ENCODE measurements around the gene ELL. TPM values are rescaled to one million over a fixed set of nuclear protein-coding genes. Genes with fewer than 3 reads are reported as not detected.

The ELL gene
- total RNA-seq: 10 to 100 TPM; 16.2 to 72.2 (median 18.0) TPM

DNA sequence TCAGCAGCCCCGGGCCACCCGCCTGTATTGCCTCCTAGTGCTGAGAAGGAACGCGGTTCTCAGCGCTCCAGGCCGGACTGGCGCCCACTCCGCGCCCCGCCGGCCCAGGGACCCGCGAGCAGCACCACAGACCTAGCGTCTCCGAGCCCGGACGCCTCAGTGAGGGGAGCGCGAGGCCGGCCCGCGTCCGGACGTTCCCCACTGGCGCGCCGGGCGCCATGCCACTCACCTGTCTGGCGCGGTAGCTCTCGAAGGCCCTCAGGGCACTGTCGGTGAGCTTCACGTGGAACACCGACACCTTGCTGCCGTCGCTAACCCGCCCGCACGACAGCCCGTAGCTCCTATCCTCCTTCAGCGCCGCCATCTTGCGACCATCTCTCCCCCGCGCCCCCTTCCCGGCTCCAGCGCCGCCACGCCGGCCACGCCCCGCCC lies at the start of gene ELL:
Gene ELL (minus strand): TSS at position 379 of the 432 bp plus-strand sequence. CDS start 15 bp downstream, at position 364.
- H3K27ac ChIP-seq: peak within 1 kb of the TSS; percentile 97 to 100 (median 98)
- no peak for TF ChIP-seq EP300 (IDR thresholded peaks at IDR 0.05; ENCODE audit: low read depth)
- TF ChIP-seq POLR2A (IDR thresholded peaks at IDR 0.05): peak; percentile 97
- peak; percentile 96 to 98 (median 97) for TF ChIP-seq POLR2AphosphoS5 (IDR thresholded peaks at IDR 0.05)
- TF ChIP-seq, protein P1, sequence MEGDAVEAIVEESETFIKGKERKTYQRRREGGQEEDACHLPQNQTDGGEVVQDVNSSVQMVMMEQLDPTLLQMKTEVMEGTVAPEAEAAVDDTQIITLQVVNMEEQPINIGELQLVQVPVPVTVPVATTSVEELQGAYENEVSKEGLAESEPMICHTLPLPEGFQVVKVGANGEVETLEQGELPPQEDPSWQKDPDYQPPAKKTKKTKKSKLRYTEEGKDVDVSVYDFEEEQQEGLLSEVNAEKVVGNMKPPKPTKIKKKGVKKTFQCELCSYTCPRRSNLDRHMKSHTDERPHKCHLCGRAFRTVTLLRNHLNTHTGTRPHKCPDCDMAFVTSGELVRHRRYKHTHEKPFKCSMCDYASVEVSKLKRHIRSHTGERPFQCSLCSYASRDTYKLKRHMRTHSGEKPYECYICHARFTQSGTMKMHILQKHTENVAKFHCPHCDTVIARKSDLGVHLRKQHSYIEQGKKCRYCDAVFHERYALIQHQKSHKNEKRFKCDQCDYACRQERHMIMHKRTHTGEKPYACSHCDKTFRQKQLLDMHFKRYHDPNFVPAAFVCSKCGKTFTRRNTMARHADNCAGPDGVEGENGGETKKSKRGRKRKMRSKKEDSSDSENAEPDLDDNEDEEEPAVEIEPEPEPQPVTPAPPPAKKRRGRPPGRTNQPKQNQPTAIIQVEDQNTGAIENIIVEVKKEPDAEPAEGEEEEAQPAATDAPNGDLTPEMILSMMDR (IDR thresholded peaks at IDR 0.05): no peak
- peak within 1 kb of the TSS; percentile 66 to 99 (median 89) for H3K4me3 ChIP-seq
- H3K36me3 ChIP-seq: no peaks in the 10 kb centered on the region
- intact Hi-C loops (cut with DNase I; ENCODE audit: low total_unique reads) (no loop called here), in situ Hi-C loops (cut with MboI; ENCODE audit: low pct_ligation_motif_present in 1 of 4, low pct_unique_long_range_greater_than_20kb in 1 of 4, low sequenced_read_pairs in 3 of 4) (no loop called here)
- no peaks in the 10 kb centered on the region for H3K9me3 ChIP-seq
- H3K27me3 ChIP-seq: no peaks in the 10 kb centered on the region
- no peak for DNase-seq
- 1% methylated on average over 39 of the region's 52 CpGs; no CpG with 5 or more reads in 1 of the 2 donors for WGBS, 2 donors (ENCODE audit: low coverage in 1 of 2)
- peaks cover 8 to 41% (median 21%) of the 10 kb centered on the region in 4 donors for H3K4me1 ChIP-seq

- WGBS, 2 donors (ENCODE audit: low coverage in 1 of 2): 93% methylated on average over 15 of the region's 15 CpGs; no CpG with 5 or more reads in 1 of the 2 donors
- TF ChIP-seq, protein P1 (IDR thresholded peaks at IDR 0.05): no peak
- TF ChIP-seq POLR2AphosphoS5 (IDR thresholded peaks at IDR 0.05): no peak
- no peak for TF ChIP-seq POLR2A (IDR thresholded peaks at IDR 0.05)
- no peak for TF ChIP-seq EP300 (IDR thresholded peaks at IDR 0.05; ENCODE audit: low read depth)
- intact Hi-C loops (cut with DNase I; ENCODE audit: low total_unique reads) (loop anchor here (5.0 kb wide), 1 partner anchor 121 kb away; no protein-coding TSS in a partner anchor), in situ Hi-C loops (cut with MboI; ENCODE audit: low pct_ligation_motif_present in 1 of 4, low pct_unique_long_range_greater_than_20kb in 1 of 4, low sequenced_read_pairs in 3 of 4) (no loop called here)
- Histone ChIP-seq H3K27me3 (no peaks in the 10 kb centered on the region), H3K4me1 (peaks cover 9 to 22% (median 15%) of the 10 kb centered on the region in 4 donors), H3K9me3 (no peaks in the 10 kb centered on the region), H3K27ac (no peak overlapping the region), H3K4me3 (no peak overlapping the region), H3K36me3 (peaks cover 0 to 56% (median 19%) of the 10 kb centered on the region in 4 donors)
- DNase-seq: no peak
These were observed 46.5 kb upstream of the ELL start for GRCh38 chr19:18568367-18568766.

GRCh38 chr19:18566953-18567352 lies 45.1 kb upstream of the ELL start:
- Histone ChIP-seq H3K4me3 (no peak overlapping the region), H3K9me3 (no peaks in the 10 kb centered on the region), H3K36me3 (peaks cover 0 to 57% (median 23%) of the 10 kb centered on the region in 4 donors), H3K4me1 (peaks cover 0 to 8% (median 4%) of the 10 kb centered on the region in 4 donors), H3K27ac (no peak overlapping the region), H3K27me3 (no peaks in the 10 kb centered on the region)
- in situ Hi-C loops (cut with MboI; ENCODE audit: low pct_ligation_motif_present in 1 of 4, low pct_unique_long_range_greater_than_20kb in 1 of 4, low sequenced_read_pairs in 3 of 4): no loop called here
- intact Hi-C loops (cut with DNase I; ENCODE audit: low total_unique reads): loop anchor here (5.0 kb wide), 1 partner anchor 120 kb away; no protein-coding TSS in a partner anchor
- no peak for TF ChIP-seq POLR2AphosphoS5 (IDR thresholded peaks at IDR 0.05)
- no peak for TF ChIP-seq EP300 (IDR thresholded peaks at IDR 0.05; ENCODE audit: low read depth)
- TF ChIP-seq, protein P1 (IDR thresholded peaks at IDR 0.05): no peak
- TF ChIP-seq POLR2A (IDR thresholded peaks at IDR 0.05): no peak
- WGBS, 2 donors (ENCODE audit: low coverage in 1 of 2): 87% methylated on average over 6 of the region's 8 CpGs; no CpG with 5 or more reads in 1 of the 2 donors
- no peak for DNase-seq

DNA sequence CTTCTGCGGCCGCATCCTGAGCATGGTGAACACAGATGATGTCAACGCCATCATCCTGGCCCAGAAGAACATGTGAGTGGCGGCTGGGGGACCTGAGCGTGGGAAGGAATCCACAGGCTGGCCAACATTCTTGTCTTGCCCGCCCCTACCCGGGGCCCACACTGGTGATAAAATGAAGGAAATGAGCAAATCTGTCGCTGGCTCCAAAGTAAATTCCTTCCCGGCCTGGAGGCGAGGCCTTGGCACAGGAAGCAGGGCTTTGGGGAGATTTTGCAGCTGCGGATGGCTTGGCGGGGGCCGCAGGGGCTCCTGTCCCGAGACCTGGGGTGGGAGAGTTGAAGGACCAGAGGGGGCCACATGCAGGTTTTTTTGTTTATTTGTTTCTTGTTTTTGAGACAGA lies 40.2 kb upstream of the ELL start:
- no peak overlapping the region for H3K4me3 ChIP-seq
- intact Hi-C loops (cut with DNase I; ENCODE audit: low total_unique reads): no loop called here
- H3K9me3 ChIP-seq: no peaks in the 10 kb centered on the region
- H3K27ac ChIP-seq: peak overlapping the region in 2 of 4 donors; percentile 7 to 37
- TF ChIP-seq, protein P1 (IDR thresholded peaks at IDR 0.05): no peak
- TF ChIP-seq EP300 (IDR thresholded peaks at IDR 0.05; ENCODE audit: low read depth): no peak
- DNase-seq: no peak
- peaks cover 5 to 17% (median 10%) of the 10 kb centered on the region in 4 donors for H3K4me1 ChIP-seq
- no peaks in the 10 kb centered on the region for H3K27me3 ChIP-seq
- WGBS, 2 donors (ENCODE audit: low coverage in 1 of 2): 40 to 77% methylated on average over 1 to 14 of the region's 14 CpGs
- in situ Hi-C loops (cut with MboI; ENCODE audit: low pct_ligation_motif_present in 1 of 4, low pct_unique_long_range_greater_than_20kb in 1 of 4, low sequenced_read_pairs in 3 of 4): no loop called here
- H3K36me3 ChIP-seq: peaks cover 0 to 35% (median 17%) of the 10 kb centered on the region in 4 donors

Data from transverse colon (tissue), 4 donors.